Effector memory CD4-positive, alpha-beta T cell (primary cell): ENCODE results near the gene SF3B2.
"Not testable (repeated sequence)": the region's sequence is repeated elsewhere in the genome, so short reads cannot be mapped to it uniquely, and the experiment has no call there.

Source experiments
- DNase-seq, 3 donors: peaks; one replicate each; pipeline ENCODE4 v3.0.0-alpha.2; 2020
- H3K27ac ChIP-seq: 2 replicates; pipeline ENCODE4 v1.7.0; 2013; ENCODE audit warnings: mild to moderate bottlenecking, low read length, moderate library complexity; ENCODE audit not compliant: insufficient read depth, poor library complexity, severe bottlenecking
- H3K27me3 ChIP-seq: replicated peaks from 2 replicates; pipeline ENCODE4 v1.7.0; 2013; ENCODE audit warnings: mild to moderate bottlenecking, low read length; ENCODE audit not compliant: insufficient read depth, control insufficient read depth, poor library complexity, severe bottlenecking
- H3K36me3 ChIP-seq: 2 replicates; pipeline ENCODE4 v1.7.0; 2013; ENCODE audit warnings: mild to moderate bottlenecking, low read length, moderate library complexity; ENCODE audit not compliant: control insufficient read depth, insufficient read depth
- H3K4me1 ChIP-seq: 2 replicates; pipeline ENCODE4 v1.7.0; 2013; ENCODE audit warnings: low read length, mild to moderate bottlenecking; ENCODE audit not compliant: control insufficient read depth, insufficient read depth, poor library complexity, severe bottlenecking
- H3K4me3 ChIP-seq: 2 replicates; pipeline ENCODE4 v1.7.0; 2013; ENCODE audit warnings: low read length, low read depth, mild to moderate bottlenecking; ENCODE audit not compliant: insufficient read depth, poor library complexity, severe bottlenecking
- H3K9me3 ChIP-seq: 2 replicates; pipeline ENCODE4 v1.7.0; 2013; ENCODE audit warnings: mild to moderate bottlenecking, low read length, moderate library complexity; ENCODE audit not compliant: control insufficient read depth

SF3B2 gene

GRCh38 chr11:66106786-66107599 lies 54.8 kb downstream of the SF3B2 start:
- peaks cover 5% of the 10 kb centered on the region for H3K36me3 ChIP-seq
- DNase-seq, result no peak
- H3K27me3 ChIP-seq, result no peaks in the 10 kb centered on the region
- H3K4me1 ChIP-seq, result peaks cover 44% of the 10 kb centered on the region
- no peaks in the 10 kb centered on the region for H3K9me3 ChIP-seq
- H3K4me3 ChIP-seq, result no peak overlapping the region
- no peak overlapping the region for H3K27ac ChIP-seq

- no peaks in the 10 kb centered on the region for H3K27me3 ChIP-seq
- no peak overlapping the region for H3K4me3 ChIP-seq
- H3K27ac ChIP-seq, result no peak overlapping the region
- peaks cover 42% of the 10 kb centered on the region for H3K4me1 ChIP-seq
- H3K9me3 ChIP-seq, result no peaks in the 10 kb centered on the region
- DNase-seq, result no peak
- peaks cover 5% of the 10 kb centered on the region for H3K36me3 ChIP-seq
Observed at GRCh38 chr11:66107600-66108510, 55.7 kb downstream of the SF3B2 start.

GRCh38 chr11:66109294-66109693 lies 57.1 kb downstream of the SF3B2 start:
- Histone ChIP-seq H3K4me1 (peaks cover 43% of the 10 kb centered on the region), H3K27me3 (no peaks in the 10 kb centered on the region), H3K27ac (no peak overlapping the region), H3K9me3 (no peaks in the 10 kb centered on the region), H3K36me3 (peaks cover 5% of the 10 kb centered on the region), H3K4me3 (no peak overlapping the region)
- DNase-seq, result no peak

GRCh38 chr11:66111158-66111557 lies 59.0 kb downstream of the SF3B2 start:
- Histone ChIP-seq H3K4me1 (peaks cover 57% of the 10 kb centered on the region), H3K27me3 (no peaks in the 10 kb centered on the region), H3K27ac (no peak overlapping the region), H3K4me3 (no peak overlapping the region), H3K36me3 (peaks cover 5% of the 10 kb centered on the region), H3K9me3 (no peaks in the 10 kb centered on the region)
- DNase-seq, result no peak

GRCh38 chr11:66112041-66112491 lies 59.9 kb downstream of the SF3B2 start:
- no peak overlapping the region for H3K27ac ChIP-seq
- no peak for DNase-seq
- H3K36me3 ChIP-seq, result peaks cover 3% of the 10 kb centered on the region
- peaks cover 59% of the 10 kb centered on the region for H3K4me1 ChIP-seq
- H3K4me3 ChIP-seq, result no peak overlapping the region
- no peaks in the 10 kb centered on the region for H3K27me3 ChIP-seq
- no peaks in the 10 kb centered on the region for H3K9me3 ChIP-seq

GRCh38 chr11:66112601-66113499 lies 60.7 kb downstream of the SF3B2 start:
- no peak for DNase-seq
- Histone ChIP-seq H3K27ac (peak overlapping the region; percentile 24), H3K36me3 (no peaks in the 10 kb centered on the region), H3K4me3 (no peak overlapping the region), H3K27me3 (no peaks in the 10 kb centered on the region), H3K9me3 (no peaks in the 10 kb centered on the region), H3K4me1 (peaks cover 58% of the 10 kb centered on the region)

GRCh38 chr11:66114957-66115356 lies 62.8 kb downstream of the SF3B2 start:
- Histone ChIP-seq H3K27ac (peak overlapping the region; percentile 57), H3K4me1 (peaks cover 70% of the 10 kb centered on the region)
- H3K4me3 ChIP-seq, DNase-seq, H3K27me3 ChIP-seq, H3K9me3 ChIP-seq, H3K36me3 ChIP-seq: not testable (repeated sequence)

- no peak for DNase-seq
- Histone ChIP-seq H3K4me1 (peaks cover 78% of the 10 kb centered on the region), H3K36me3 (no peaks in the 10 kb centered on the region), H3K9me3 (no peaks in the 10 kb centered on the region), H3K27ac (peak overlapping the region; percentile 57), H3K27me3 (no peaks in the 10 kb centered on the region), H3K4me3 (peak overlapping the region; percentile 15)
Observed at GRCh38 chr11:66115638-66116301, 63.6 kb downstream of the SF3B2 start.
